Breast epithelium (tissue), 4 donors: ENCODE results near the gene SERPINB13. TPM values are rescaled to one million over a fixed set of nuclear protein-coding genes. Genes with fewer than 3 reads are reported as not detected.
"Not testable (repeated sequence)": the region's sequence is repeated elsewhere in the genome, so short reads cannot be mapped to it uniquely, and the experiment has no call there.

Experiments
- DNase-seq, 2 donors: peaks; one replicate each; pipeline ENCODE4 v3.0.0-alpha.2; 2019; ENCODE audit warnings: low spot score in 2 of 2
- H3K27ac ChIP-seq, 2 donors: fragments of 200-600 bp; sonication (generic) in 1 of 2; one replicate each; pipeline ENCODE4 v1.5.1; 2016 to 2019; ENCODE audit warnings: mild to moderate bottlenecking in 1 of 2
- H3K27me3 ChIP-seq, 2 donors: fragments of 200-600 bp; sonication (generic) in 1 of 2; one replicate each; pipeline versions ENCODE4 v1.5.1 to v1.6.0; 2017 to 2019; ENCODE audit warnings: control low read depth in 1 of 2, mild to moderate bottlenecking in 1 of 2
- H3K36me3 ChIP-seq: fragments of 200-600 bp; one replicate; pipeline ENCODE4 v1.5.1; 2019
- H3K4me1 ChIP-seq, 2 donors: fragments of 200-600 bp; sonication (generic); one replicate each; pipeline ENCODE4 v1.5.1; 2016 to 2019; ENCODE audit warnings: control low read depth in 1 of 2
- H3K4me3 ChIP-seq, 3 donors: fragments of 200-600 bp; sonication (generic); 1 replicate in 2 of 3; 2 replicates in 1 of 3; pipeline ENCODE4 v1.5.1; 2016 to 2019; ENCODE audit warnings: mild to moderate bottlenecking in 3 of 3, moderate library complexity in 2 of 3
- H3K9me3 ChIP-seq, 2 donors: fragments of 200-600 bp; sonication (generic) in 1 of 2; one replicate each; pipeline ENCODE4 v1.5.1; 2016 to 2019; ENCODE audit warnings: control low read depth in 1 of 2
- CTCF ChIP-seq, 3 donors: fragments of 450-650 bp; IDR thresholded peaks; one replicate each; pipeline ENCODE4 v1.5.1; 2016 to 2017; ENCODE audit warnings: antibody characterized with exemption in 3 of 3, mild to moderate bottlenecking in 3 of 3, moderate library complexity in 3 of 3
- POLR2A ChIP-seq: fragments of 450-650 bp; IDR thresholded peaks from one replicate; pipeline ENCODE4 v1.6.1; 2016; ENCODE audit warnings: antibody characterized with exemption, mild to moderate bottlenecking, moderate library complexity
- POLR2AphosphoS5 ChIP-seq, 3 donors: sonication (generic); formaldehyde crosslinking; IDR thresholded peaks; one replicate each; pipeline ENCODE4 v1.6.1; 2017; ENCODE audit warnings: antibody characterized with exemption in 3 of 3
- intact Hi-C: fragments of 100-400 bp; cut with DNase I; formaldehyde crosslinking; loops from one replicate; pipeline ENCODE4 v1.15.1; 2023; ENCODE audit warnings: low total_unique reads
- total RNA-seq, 3 donors: library from RNA; depleted of rRNA; stranded (reverse); fragments of >200 nt; gene quantifications; one replicate each; pipeline ENCODE4 v1.1.0, GENCODE V29; 2016

Gene SERPINB13
- total RNA-seq, 3 donors from 2014 or later, result not detected

- no peak overlapping the region for H3K27ac ChIP-seq
- peaks cover 21 to 46% of the 10 kb centered on the region in 2 donors for H3K9me3 ChIP-seq
- no peak for DNase-seq
- H3K27me3 ChIP-seq, result no peaks in the 10 kb centered on the region
- no peaks in the 10 kb centered on the region for H3K36me3 ChIP-seq
- TF ChIP-seq CTCF (IDR thresholded peaks at IDR 0.05), result no peak
- no peak for TF ChIP-seq POLR2A
- no peak for TF ChIP-seq POLR2AphosphoS5 (IDR thresholded peaks at IDR 0.05)
- no peak overlapping the region for H3K4me3 ChIP-seq
- intact Hi-C loops, result no loop called here
- H3K4me1 ChIP-seq, result no peaks in the 10 kb centered on the region
These were observed 37.7 kb downstream of the SERPINB13 start for GRCh38 chr18:63624863-63625262.

- peaks cover 21 to 58% of the 10 kb centered on the region in 2 donors for H3K9me3 ChIP-seq
- intact Hi-C loops, result no loop called here
- H3K36me3 ChIP-seq, result no peaks in the 10 kb centered on the region
- no peaks in the 10 kb centered on the region for H3K27me3 ChIP-seq
- no peaks in the 10 kb centered on the region for H3K4me1 ChIP-seq
- H3K27ac ChIP-seq, result no peak overlapping the region
- no peak for TF ChIP-seq POLR2AphosphoS5 (IDR thresholded peaks at IDR 0.05)
- TF ChIP-seq POLR2A, result no peak
- no peak for TF ChIP-seq CTCF (IDR thresholded peaks at IDR 0.05)
- no peak for DNase-seq
- H3K4me3 ChIP-seq, result no peak overlapping the region
These were observed 39.3 kb downstream of the SERPINB13 start for GRCh38 chr18:63626431-63626830.

- Histone ChIP-seq H3K27me3 (no peaks in the 10 kb centered on the region), H3K9me3 (peaks cover 21 to 60% of the 10 kb centered on the region in 2 donors), H3K4me1 (no peaks in the 10 kb centered on the region), H3K4me3 (no peak overlapping the region), H3K36me3 (no peaks in the 10 kb centered on the region), H3K27ac (no peak overlapping the region)
- intact Hi-C loops, result no loop called here
- TF ChIP-seq POLR2AphosphoS5 (IDR thresholded peaks at IDR 0.05), result no peak
- no peak for TF ChIP-seq POLR2A
- no peak for TF ChIP-seq CTCF (IDR thresholded peaks at IDR 0.05)
- DNase-seq, result no peak
These were observed 40.7 kb downstream of the SERPINB13 start for GRCh38 chr18:63627819-63628218.

GRCh38 chr18:63637703-63638102 is 50.6 kb downstream of the SERPINB13 start:
- intact Hi-C loops, result no loop called here
- H3K4me1 ChIP-seq, result no peaks in the 10 kb centered on the region
- H3K27ac ChIP-seq, result no peak overlapping the region
- H3K9me3 ChIP-seq, result peaks cover 0 to 6% of the 10 kb centered on the region in 2 donors
- DNase-seq, result no peak
- no peaks in the 10 kb centered on the region for H3K36me3 ChIP-seq
- H3K4me3 ChIP-seq, result no peak overlapping the region
- H3K27me3 ChIP-seq, result no peaks in the 10 kb centered on the region
- TF ChIP-seq CTCF (IDR thresholded peaks at IDR 0.05) (no peak), POLR2AphosphoS5 (IDR thresholded peaks at IDR 0.05) (no peak), POLR2A (no peak)

- H3K9me3 ChIP-seq, DNase-seq, H3K4me3 ChIP-seq, H3K27me3 ChIP-seq, intact Hi-C loops, H3K4me1 ChIP-seq, H3K27ac ChIP-seq, H3K36me3 ChIP-seq: not testable (repeated sequence)
These were observed 54.1 kb downstream of the SERPINB13 start for GRCh38 chr18:63641157-63641680.

GRCh38 chr18:63642668-63643356 is 55.7 kb downstream of the SERPINB13 start:
- H3K9me3 ChIP-seq, H3K4me3 ChIP-seq, DNase-seq, H3K27me3 ChIP-seq, H3K4me1 ChIP-seq, H3K27ac ChIP-seq, H3K36me3 ChIP-seq, intact Hi-C loops: not testable (repeated sequence)

GRCh38 chr18:63644142-63644541 is 57.0 kb downstream of the SERPINB13 start, which contains the start of gene SERPINB4:
Gene SERPINB4 (minus strand): TSS chr18:63644256. CDS start chr18:63643577, 679 bp downstream.
- H3K4me1 ChIP-seq, H3K4me3 ChIP-seq, intact Hi-C loops, H3K9me3 ChIP-seq, H3K36me3 ChIP-seq, DNase-seq, H3K27ac ChIP-seq, H3K27me3 ChIP-seq: not testable (repeated sequence)

GRCh38 chr18:63644694-63645093 is 57.6 kb downstream of the SERPINB13 start:
- DNase-seq, H3K27me3 ChIP-seq, H3K4me1 ChIP-seq, H3K27ac ChIP-seq, H3K9me3 ChIP-seq, H3K4me3 ChIP-seq, H3K36me3 ChIP-seq, intact Hi-C loops: not testable (repeated sequence)
